22Rv1 (cell line): ENCODE measurements around the gene ERI3.

Experiments used
- ZFX ChIP-seq: fragments of 450-650 bp; IDR thresholded peaks from 2 replicates; pipeline ENCODE4 v1.6.1; 2017; ENCODE audit warnings: antibody characterized with exemption, borderline replicate concordance
- TF ChIP-seq, protein P1 (sequence below): fragments of 450-650 bp; IDR thresholded peaks from 2 replicates; pipeline ENCODE4 v1.5.1; 2017; ENCODE audit warnings: mild to moderate bottlenecking

DNA sequence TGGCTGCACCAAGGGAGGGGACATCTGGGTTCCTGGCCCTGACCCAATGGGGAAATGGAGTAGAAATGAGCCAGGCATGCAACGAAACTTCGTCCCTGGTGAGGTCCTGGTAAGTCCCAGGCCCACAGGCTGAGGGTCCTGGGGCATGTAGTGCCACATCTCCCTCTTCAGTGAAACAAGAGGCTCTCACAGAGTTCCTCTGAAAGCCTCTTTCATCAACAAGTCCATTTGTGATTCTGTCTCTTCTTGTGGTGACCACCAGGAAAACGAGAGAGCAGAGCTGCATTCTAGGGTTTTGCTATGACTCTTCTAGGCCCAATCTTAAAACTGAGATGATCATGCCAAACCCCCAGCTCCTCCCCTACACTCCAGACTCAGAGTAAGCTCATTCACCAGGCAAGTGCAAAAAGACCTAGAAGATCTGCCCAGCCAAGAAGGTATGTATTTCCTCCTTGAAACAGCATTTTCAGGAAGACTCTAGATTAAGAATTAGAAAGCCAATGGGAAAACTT, 25.7 kb upstream of the ERI3 start:
- TF ChIP-seq, protein P1, sequence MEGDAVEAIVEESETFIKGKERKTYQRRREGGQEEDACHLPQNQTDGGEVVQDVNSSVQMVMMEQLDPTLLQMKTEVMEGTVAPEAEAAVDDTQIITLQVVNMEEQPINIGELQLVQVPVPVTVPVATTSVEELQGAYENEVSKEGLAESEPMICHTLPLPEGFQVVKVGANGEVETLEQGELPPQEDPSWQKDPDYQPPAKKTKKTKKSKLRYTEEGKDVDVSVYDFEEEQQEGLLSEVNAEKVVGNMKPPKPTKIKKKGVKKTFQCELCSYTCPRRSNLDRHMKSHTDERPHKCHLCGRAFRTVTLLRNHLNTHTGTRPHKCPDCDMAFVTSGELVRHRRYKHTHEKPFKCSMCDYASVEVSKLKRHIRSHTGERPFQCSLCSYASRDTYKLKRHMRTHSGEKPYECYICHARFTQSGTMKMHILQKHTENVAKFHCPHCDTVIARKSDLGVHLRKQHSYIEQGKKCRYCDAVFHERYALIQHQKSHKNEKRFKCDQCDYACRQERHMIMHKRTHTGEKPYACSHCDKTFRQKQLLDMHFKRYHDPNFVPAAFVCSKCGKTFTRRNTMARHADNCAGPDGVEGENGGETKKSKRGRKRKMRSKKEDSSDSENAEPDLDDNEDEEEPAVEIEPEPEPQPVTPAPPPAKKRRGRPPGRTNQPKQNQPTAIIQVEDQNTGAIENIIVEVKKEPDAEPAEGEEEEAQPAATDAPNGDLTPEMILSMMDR: no peak
- no peak for TF ChIP-seq ZFX
